GM23248 (cell line): ENCODE data around the gene CLDN18.

Source experiments
- EZH2 ChIP-seq: fragments of 200-600 bp; sonication (generic); IDR thresholded peaks from 2 replicates; pipeline ENCODE4 v1.6.1; 2018; ENCODE audit warnings: antibody characterized with exemption, mild to moderate bottlenecking; ENCODE audit not compliant: insufficient read depth, poor library complexity, severe bottlenecking
- EZH2phosphoT487 ChIP-seq: fragments of 200-600 bp; sonication (generic); IDR thresholded peaks from 2 replicates; pipeline ENCODE4 v1.6.1; 2018; ENCODE audit warnings: antibody characterized with exemption, moderate library complexity, mild to moderate bottlenecking, low read depth; ENCODE audit not compliant: insufficient read depth

GRCh38 chr3:138062626-138063025 lies 52.7 kb downstream of the CLDN18 start:
- no peak for TF ChIP-seq EZH2
- no peak for TF ChIP-seq EZH2phosphoT487
